H1 (cell line): ENCODE data around the gene PTPRO. TPM values are rescaled to one million over a fixed set of nuclear protein-coding genes. Genes with fewer than 3 reads are reported as not detected.

Experiments
- KDM1A ChIP-seq: fragments of 200-600, 300-600 bp; sonication (generic); IDR thresholded peaks from 2 replicates; pipeline ENCODE4 v1.7.1; 2016; ENCODE audit warnings: mild to moderate bottlenecking, low read length, borderline replicate concordance
- polyA plus RNA-seq, 7 experiments: library from polyadenylated mRNA; depleted of rRNA in 3 of 7; stranded (reverse) in 5 of 7; unstranded in 2 of 7; fragments of >200 nt in 5 of 7; fragments of 200-250 nt in 2 of 7; gene quantifications; 1 replicate in 5 of 7; 2 replicates in 1 of 7; 4 replicates in 1 of 7; pipeline versions ENCODE4 v1.2.1 to v1.2.3, GENCODE V29; 2011 to 2013; ENCODE audit warnings: missing spikeins in 2 of 7, mixed read lengths in 2 of 7
- total RNA-seq: library from RNA; stranded (reverse); fragmentation: NEBNext Ultra II Directional; extraction: Animal tissue kit (Norgen Biotek cat#: 25700); gene quantifications from 2 replicates; pipeline ENCODE4 v1.2.1, GENCODE V29; 2021

PTPRO gene
- total and polyA plus RNA-seq, 2 of the 8 experiments (the other 6 are each of a cell fraction or from before 2014, with no cell fraction given), result 0.73 to 1.7 TPM

GRCh38 chr12:15646581-15646980, 324.3 kb downstream of the PTPRO start (continued):
- TF ChIP-seq KDM1A, result no peak

Other genes starting within 250 kb of the PTPRO start
- 0.55 and 0.86 TPM in 2 replicates for gene RERG, start 101.1 kb upstream of the PTPRO start, total RNA-seq
- 0.12 and 0.27 TPM in 2 replicates for gene RERG, start 101.1 kb upstream of the PTPRO start, polyA plus RNA-seq (2011; rRNA removed)